Transverse colon (tissue), 4 donors: Measurements from ENCODE around the gene LYRM1. TPM values are rescaled to one million over a fixed set of nuclear protein-coding genes. Genes with fewer than 3 reads are reported as not detected.
A peak's percentile ranks its signal among the peaks of the same experiment; 100 is the strongest.
"Not testable (repeated sequence)": the region's sequence is repeated elsewhere in the genome, so short reads cannot be mapped to it uniquely, and the experiment has no call there.

Source experiments
- DNase-seq: peaks from one replicate; pipeline ENCODE4 v3.0.0-alpha.2; 2019
- H3K27ac ChIP-seq, 4 donors: fragments of 200-600 bp; sonication (generic); 2 replicates each; pipeline ENCODE4 v1.5.1; 2016 to 2018; ENCODE audit warnings: inconsistent platforms in 4 of 4
- H3K27me3 ChIP-seq: fragments of 200-600 bp; sonication (generic); 2 replicates; pipeline ENCODE4 v1.5.1; 2017; ENCODE audit warnings: inconsistent platforms
- H3K36me3 ChIP-seq, 4 donors: fragments of 200-600 bp; sonication (generic); 2 replicates each; pipeline ENCODE4 v1.5.1; 2017 to 2019; ENCODE audit warnings: inconsistent platforms in 4 of 4
- H3K4me1 ChIP-seq, 4 donors: fragments of 200-600 bp; sonication (generic); 2 replicates each; pipeline ENCODE4 v1.5.1; 2017 to 2020; ENCODE audit warnings: inconsistent platforms in 4 of 4
- H3K4me3 ChIP-seq, 4 donors: fragments of 200-600 bp; sonication (generic); 1 replicate in 1 of 4; 2 replicates in 3 of 4; pipeline versions ENCODE4 v1.5.1 to v1.6.1; 2017 to 2019; ENCODE audit warnings: inconsistent platforms in 4 of 4
- H3K9me3 ChIP-seq, 2 donors: fragments of 200-600 bp; sonication (generic); 2 replicates each; pipeline ENCODE4 v1.5.1; 2017 to 2019; ENCODE audit warnings: inconsistent platforms in 2 of 2
- EP300 ChIP-seq: sonication (generic); formaldehyde crosslinking; IDR thresholded peaks from one replicate; pipeline ENCODE4 v1.6.1; 2017; ENCODE audit warnings: antibody characterized with exemption, low read depth
- POLR2A ChIP-seq: fragments of 450-650 bp; IDR thresholded peaks from one replicate; pipeline ENCODE4 v1.6.1; 2016; ENCODE audit warnings: antibody characterized with exemption, mild to moderate bottlenecking, moderate library complexity
- POLR2AphosphoS5 ChIP-seq, 3 donors: sonication (generic); formaldehyde crosslinking; IDR thresholded peaks; one replicate each; pipeline ENCODE4 v1.6.1; 2016; ENCODE audit warnings: antibody characterized with exemption in 3 of 3
- WGBS, 2 donors: methylation state at CpG; one replicate each; pipeline ENCODE4 v1.1.5; 2018; ENCODE audit warnings: low coverage in 1 of 2; 5-methylcytosine and 5-hydroxymethylcytosine counted together
- in situ Hi-C, 4 donors: fragments of 200-750 bp; cut with MboI; loops; one replicate each; pipeline versions ENCODE4 v1.15.0 to v1.15.1; 2017; ENCODE audit warnings: low sequenced_read_pairs in 3 of 4, low pct_ligation_motif_present in 1 of 4, low pct_unique_long_range_greater_than_20kb in 1 of 4
- intact Hi-C: fragments of 100-400 bp; cut with DNase I; formaldehyde crosslinking; loops from one replicate; pipeline ENCODE4 v1.15.1; 2023; ENCODE audit warnings: low total_unique reads
- total RNA-seq, 4 donors: library from RNA; depleted of rRNA; stranded (reverse); fragments of >200 nt; gene quantifications; one replicate each; pipeline ENCODE4 v1.1.0, GENCODE V29; 2016
- TF ChIP-seq, protein P1 (sequence below), 5 experiments: fragments of 200-600 bp in 3 of 5; fragments of 450-650 bp in 2 of 5; sonication (generic) in 3 of 5; IDR thresholded peaks; 1 replicate in 2 of 5; 2 replicates in 3 of 5; pipeline ENCODE4 v1.5.1; 2016 to 2017; ENCODE audit warnings: antibody characterized with exemption in 5 of 5, inconsistent platforms in 3 of 5, mild to moderate bottlenecking in 2 of 5, moderate library complexity in 1 of 5

The LYRM1 gene
- total RNA-seq, 4 donors from 2014 or later = 7.9 to 74.6 (median 27.5) TPM

DNA sequence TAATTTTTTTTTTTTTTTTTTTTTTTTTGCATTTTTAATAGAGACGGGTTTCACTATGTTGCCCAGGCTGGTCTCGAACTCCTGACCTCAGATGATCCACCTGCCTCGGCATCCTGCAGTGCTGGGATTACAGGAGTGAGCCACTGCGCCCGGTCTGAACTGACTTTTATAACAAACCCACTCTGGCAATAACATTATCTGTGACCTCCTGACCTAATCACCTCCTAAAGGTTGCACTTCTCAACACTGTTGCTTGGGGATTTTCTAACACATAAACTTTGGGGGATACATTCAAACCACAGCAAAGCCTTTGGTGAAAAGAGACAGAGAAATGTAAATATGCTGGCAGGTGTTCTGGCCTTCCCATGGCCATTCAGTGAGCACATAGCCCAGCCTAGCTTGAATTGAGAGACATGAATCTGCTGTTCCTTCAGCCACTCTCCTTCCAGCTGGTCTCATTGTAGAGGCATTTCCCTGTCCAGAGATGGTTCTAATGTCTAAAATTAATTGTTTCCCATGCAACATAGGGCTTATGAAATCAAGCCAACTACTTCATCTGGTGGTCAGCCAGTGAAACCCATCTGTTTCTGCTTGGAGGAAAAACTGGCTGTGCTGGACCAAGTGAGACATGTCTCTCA, 28.3 kb downstream of the LYRM1 start:
- DNase-seq = no peak
- no peak overlapping the region for H3K27ac ChIP-seq
- H3K4me3 ChIP-seq = no peak overlapping the region
- H3K27me3 ChIP-seq = no peaks in the 10 kb centered on the region
- WGBS, 2 donors = 83 to 85% methylated on average over 2 to 5 of the region's 5 CpGs
- H3K4me1 ChIP-seq = no peaks in the 10 kb centered on the region
- TF ChIP-seq POLR2A (no peak), POLR2AphosphoS5 (IDR thresholded peaks at IDR 0.05) (no peak), EP300 (no peak)
- TF ChIP-seq, protein P1, sequence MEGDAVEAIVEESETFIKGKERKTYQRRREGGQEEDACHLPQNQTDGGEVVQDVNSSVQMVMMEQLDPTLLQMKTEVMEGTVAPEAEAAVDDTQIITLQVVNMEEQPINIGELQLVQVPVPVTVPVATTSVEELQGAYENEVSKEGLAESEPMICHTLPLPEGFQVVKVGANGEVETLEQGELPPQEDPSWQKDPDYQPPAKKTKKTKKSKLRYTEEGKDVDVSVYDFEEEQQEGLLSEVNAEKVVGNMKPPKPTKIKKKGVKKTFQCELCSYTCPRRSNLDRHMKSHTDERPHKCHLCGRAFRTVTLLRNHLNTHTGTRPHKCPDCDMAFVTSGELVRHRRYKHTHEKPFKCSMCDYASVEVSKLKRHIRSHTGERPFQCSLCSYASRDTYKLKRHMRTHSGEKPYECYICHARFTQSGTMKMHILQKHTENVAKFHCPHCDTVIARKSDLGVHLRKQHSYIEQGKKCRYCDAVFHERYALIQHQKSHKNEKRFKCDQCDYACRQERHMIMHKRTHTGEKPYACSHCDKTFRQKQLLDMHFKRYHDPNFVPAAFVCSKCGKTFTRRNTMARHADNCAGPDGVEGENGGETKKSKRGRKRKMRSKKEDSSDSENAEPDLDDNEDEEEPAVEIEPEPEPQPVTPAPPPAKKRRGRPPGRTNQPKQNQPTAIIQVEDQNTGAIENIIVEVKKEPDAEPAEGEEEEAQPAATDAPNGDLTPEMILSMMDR (IDR thresholded peaks at IDR 0.05) = no peak
- in situ Hi-C loops = no loop called here
- intact Hi-C loops = no loop called here
- H3K36me3 ChIP-seq = peaks cover 0 to 9% (median 2%) of the 10 kb centered on the region in 4 donors
- no peaks in the 10 kb centered on the region for H3K9me3 ChIP-seq

DNA sequence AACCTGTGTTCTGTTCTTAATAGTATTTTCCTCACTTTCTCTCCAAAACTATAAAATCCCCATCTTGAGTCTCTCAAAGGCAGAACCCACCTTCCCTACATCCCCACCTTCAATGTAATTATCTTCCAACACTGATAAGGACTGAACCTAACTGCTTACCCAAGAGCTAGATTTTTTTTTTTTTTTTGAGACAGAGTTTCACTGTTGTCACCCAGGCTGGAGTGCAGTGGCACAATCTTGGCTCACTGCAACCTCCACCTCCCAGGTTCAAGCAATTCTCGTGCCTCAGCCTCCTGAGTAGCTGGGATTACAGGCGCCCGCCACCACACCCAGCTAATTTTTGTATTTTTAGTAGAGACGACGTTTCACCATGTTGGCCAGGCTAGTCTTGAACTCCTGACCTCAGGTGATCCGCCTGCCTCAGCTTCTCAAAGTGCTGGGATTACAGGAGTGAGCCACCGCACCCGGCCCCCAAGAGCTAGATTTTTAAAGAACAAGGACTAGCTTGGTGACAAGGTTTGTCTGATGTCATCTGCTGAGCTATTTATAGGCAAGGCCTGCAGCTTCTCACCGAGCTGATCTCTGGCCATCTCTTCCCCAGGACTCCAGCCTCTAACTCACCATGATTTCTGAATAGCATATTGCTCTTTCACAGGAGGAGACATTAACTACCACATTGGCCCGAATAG, 29.2 kb downstream of the LYRM1 start:
- DNase-seq, H3K4me1 ChIP-seq, in situ Hi-C loops, H3K36me3 ChIP-seq, H3K27me3 ChIP-seq, H3K9me3 ChIP-seq, H3K4me3 ChIP-seq, intact Hi-C loops: not testable (repeated sequence)
- WGBS, 2 donors = 70 to 75% methylated on average over 2 to 10 of the region's 10 CpGs
- peak overlapping the region in 3 of 4 donors; percentile 23 to 53 (median 29) for H3K27ac ChIP-seq

DNA sequence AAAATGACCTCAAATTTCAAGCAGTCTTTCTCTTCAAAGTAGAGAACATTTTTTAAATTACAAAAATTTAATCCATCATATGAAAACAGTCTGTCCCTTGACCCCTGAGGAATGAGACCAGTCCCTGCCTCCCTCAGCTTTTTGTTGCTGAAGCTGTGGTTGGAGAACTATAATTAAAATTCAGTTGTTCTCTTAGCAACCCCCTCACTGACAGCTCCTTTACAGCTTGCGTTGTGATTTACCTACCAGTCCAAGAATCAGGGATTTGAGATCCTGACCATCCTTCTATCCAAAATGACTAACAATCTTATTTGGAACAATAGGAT, 29.8 kb downstream of the LYRM1 start:
- Histone ChIP-seq H3K4me1 (no peaks in the 10 kb centered on the region), H3K9me3 (no peaks in the 10 kb centered on the region), H3K27ac (peak overlapping the region in 3 of 4 donors; percentile 16 to 53 (median 23)), H3K4me3 (no peak overlapping the region), H3K36me3 (peaks cover 0 to 2% (median 0%) of the 10 kb centered on the region in 4 donors), H3K27me3 (no peaks in the 10 kb centered on the region)
- no peak for DNase-seq
- 79 to 80% methylated on average over 1 of the region's 1 CpG for WGBS, 2 donors
- in situ Hi-C loops = no loop called here
- intact Hi-C loops = no loop called here
- TF ChIP-seq POLR2AphosphoS5 (IDR thresholded peaks at IDR 0.05) = no peak
- no peak for TF ChIP-seq POLR2A
- TF ChIP-seq, protein P1 (IDR thresholded peaks at IDR 0.05) = no peak
- no peak for TF ChIP-seq EP300

DNA sequence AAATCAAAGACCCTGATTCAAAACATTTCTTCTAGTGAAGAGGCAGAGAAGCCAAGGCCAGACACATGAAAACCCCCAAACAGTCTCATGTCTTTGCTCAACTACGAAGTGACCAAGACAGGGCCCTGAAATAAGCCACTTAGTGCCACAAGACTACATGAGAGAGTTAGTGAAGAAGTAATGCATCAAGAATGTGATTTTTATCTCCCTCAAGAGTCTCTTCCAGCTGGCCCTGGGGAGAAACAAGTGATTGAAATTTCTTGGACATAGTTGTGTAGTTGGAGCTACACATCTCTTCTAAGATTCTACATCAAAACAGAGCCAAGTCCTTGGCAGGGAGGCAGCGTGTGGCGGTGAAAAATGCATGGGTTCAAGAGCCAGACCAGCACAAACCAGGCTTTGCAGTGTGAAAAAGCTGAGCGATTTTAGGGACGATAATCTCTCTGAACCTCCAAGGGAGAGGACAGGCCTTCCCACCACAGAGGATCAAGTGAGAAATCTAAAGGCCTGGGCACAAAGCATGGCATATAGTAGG, 30.6 kb downstream of the LYRM1 start:
- in situ Hi-C loops (no loop called here), intact Hi-C loops (no loop called here)
- Histone ChIP-seq H3K27ac (peak overlapping the region in 3 of 4 donors; percentile 16 to 53 (median 18)), H3K36me3 (no peaks in the 10 kb centered on the region), H3K4me1 (no peaks in the 10 kb centered on the region), H3K9me3 (no peaks in the 10 kb centered on the region), H3K4me3 (no peak overlapping the region), H3K27me3 (no peaks in the 10 kb centered on the region)
- no peak for DNase-seq
- 90 to 92% methylated on average over 1 to 5 of the region's 5 CpGs for WGBS, 2 donors
- TF ChIP-seq EP300 (no peak), POLR2AphosphoS5 (IDR thresholded peaks at IDR 0.05) (no peak), POLR2A (no peak)
- TF ChIP-seq, protein P1 (IDR thresholded peaks at IDR 0.05) = no peak
